Measurements from ENCODE around the gene DUS1L. TPM values are rescaled to one million over a fixed set of nuclear protein-coding genes. Genes with fewer than 3 reads are reported as not detected.

The DUS1L gene
- total and polyA plus RNA-seq, 2 experiments from 2014 or later = 66.0 to 122 TPM

- H3K36me3 Mint-ChIP-seq (ENCODE audit: low read depth) = peaks cover 56% of the 10 kb centered on the region; the same call in 2 of the 3 replicates
Measured at GRCh38 chr17:82085031-82085861, 19.6 kb upstream of the DUS1L start.

More at GRCh38 chr17:82085031-82085861, 19.6 kb upstream of the DUS1L start:
- H3K79me2 ChIP-seq (replicated peaks; ENCODE audit: insufficient read depth) = no peaks in the 10 kb centered on the region
- peaks cover 7% of the 10 kb centered on the region; the same call in 1 of the 2 replicates for H3K36me3 ChIP-seq (ENCODE audit: insufficient read depth)
- Mint-ChIP-seq H3K9me3 (no peaks in the 10 kb centered on the region), H3K27ac (no peak overlapping the region), H3K27me3 (ENCODE audit: insufficient read depth, low read depth, poor library complexity) (peaks cover 6% of the 10 kb centered on the region), H3K4me3 (no peak overlapping the region), H3K4me1 (no peaks in the 10 kb centered on the region)
- DNase-seq (ENCODE audit: low spot score) = no peak
- no peak overlapping the region for H3K4me2 ChIP-seq
- no peaks in the 10 kb centered on the region for H3K9me2 ChIP-seq (ENCODE audit: insufficient read depth)
- TF ChIP-seq STAT1 (IDR thresholded peaks at IDR 0.05; ENCODE audit: unreplicated experiment) (no peak), CREB1 (CRISPR knock-in tag; IDR thresholded peaks at IDR 0.05; ENCODE audit: low read depth) (no peak), ZNF462 (CRISPR knock-in tag; IDR thresholded peaks at IDR 0.05) (no peak), ZNF114 (CRISPR knock-in tag; IDR thresholded peaks at IDR 0.05) (no peak), NANOG (IDR thresholded peaks at IDR 0.05; ENCODE audit: borderline replicate concordance) (no peak), JUNB (IDR thresholded peaks at IDR 0.05; ENCODE audit: unreplicated experiment) (no peak), POLR2AphosphoS5 (IDR thresholded peaks at IDR 0.05; ENCODE audit: low read depth) (no peak), EZH2phosphoT487 (IDR thresholded peaks at IDR 0.05; ENCODE audit: unreplicated experiment) (no peak), ZNF331 (CRISPR knock-in tag; IDR thresholded peaks at IDR 0.05; ENCODE audit: low read depth) (no peak)
- TF ChIP-seq, protein P1, sequence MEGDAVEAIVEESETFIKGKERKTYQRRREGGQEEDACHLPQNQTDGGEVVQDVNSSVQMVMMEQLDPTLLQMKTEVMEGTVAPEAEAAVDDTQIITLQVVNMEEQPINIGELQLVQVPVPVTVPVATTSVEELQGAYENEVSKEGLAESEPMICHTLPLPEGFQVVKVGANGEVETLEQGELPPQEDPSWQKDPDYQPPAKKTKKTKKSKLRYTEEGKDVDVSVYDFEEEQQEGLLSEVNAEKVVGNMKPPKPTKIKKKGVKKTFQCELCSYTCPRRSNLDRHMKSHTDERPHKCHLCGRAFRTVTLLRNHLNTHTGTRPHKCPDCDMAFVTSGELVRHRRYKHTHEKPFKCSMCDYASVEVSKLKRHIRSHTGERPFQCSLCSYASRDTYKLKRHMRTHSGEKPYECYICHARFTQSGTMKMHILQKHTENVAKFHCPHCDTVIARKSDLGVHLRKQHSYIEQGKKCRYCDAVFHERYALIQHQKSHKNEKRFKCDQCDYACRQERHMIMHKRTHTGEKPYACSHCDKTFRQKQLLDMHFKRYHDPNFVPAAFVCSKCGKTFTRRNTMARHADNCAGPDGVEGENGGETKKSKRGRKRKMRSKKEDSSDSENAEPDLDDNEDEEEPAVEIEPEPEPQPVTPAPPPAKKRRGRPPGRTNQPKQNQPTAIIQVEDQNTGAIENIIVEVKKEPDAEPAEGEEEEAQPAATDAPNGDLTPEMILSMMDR (conservative IDR thresholded peaks at IDR 0.05; ENCODE audit: low read depth in 2 of 2) = no peak
- TF ChIP-seq, protein P2, sequence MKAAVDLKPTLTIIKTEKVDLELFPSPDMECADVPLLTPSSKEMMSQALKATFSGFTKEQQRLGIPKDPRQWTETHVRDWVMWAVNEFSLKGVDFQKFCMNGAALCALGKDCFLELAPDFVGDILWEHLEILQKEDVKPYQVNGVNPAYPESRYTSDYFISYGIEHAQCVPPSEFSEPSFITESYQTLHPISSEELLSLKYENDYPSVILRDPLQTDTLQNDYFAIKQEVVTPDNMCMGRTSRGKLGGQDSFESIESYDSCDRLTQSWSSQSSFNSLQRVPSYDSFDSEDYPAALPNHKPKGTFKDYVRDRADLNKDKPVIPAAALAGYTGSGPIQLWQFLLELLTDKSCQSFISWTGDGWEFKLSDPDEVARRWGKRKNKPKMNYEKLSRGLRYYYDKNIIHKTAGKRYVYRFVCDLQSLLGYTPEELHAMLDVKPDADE (IDR thresholded peaks at IDR 0.05) = no peak
- TF ChIP-seq, protein P3, sequence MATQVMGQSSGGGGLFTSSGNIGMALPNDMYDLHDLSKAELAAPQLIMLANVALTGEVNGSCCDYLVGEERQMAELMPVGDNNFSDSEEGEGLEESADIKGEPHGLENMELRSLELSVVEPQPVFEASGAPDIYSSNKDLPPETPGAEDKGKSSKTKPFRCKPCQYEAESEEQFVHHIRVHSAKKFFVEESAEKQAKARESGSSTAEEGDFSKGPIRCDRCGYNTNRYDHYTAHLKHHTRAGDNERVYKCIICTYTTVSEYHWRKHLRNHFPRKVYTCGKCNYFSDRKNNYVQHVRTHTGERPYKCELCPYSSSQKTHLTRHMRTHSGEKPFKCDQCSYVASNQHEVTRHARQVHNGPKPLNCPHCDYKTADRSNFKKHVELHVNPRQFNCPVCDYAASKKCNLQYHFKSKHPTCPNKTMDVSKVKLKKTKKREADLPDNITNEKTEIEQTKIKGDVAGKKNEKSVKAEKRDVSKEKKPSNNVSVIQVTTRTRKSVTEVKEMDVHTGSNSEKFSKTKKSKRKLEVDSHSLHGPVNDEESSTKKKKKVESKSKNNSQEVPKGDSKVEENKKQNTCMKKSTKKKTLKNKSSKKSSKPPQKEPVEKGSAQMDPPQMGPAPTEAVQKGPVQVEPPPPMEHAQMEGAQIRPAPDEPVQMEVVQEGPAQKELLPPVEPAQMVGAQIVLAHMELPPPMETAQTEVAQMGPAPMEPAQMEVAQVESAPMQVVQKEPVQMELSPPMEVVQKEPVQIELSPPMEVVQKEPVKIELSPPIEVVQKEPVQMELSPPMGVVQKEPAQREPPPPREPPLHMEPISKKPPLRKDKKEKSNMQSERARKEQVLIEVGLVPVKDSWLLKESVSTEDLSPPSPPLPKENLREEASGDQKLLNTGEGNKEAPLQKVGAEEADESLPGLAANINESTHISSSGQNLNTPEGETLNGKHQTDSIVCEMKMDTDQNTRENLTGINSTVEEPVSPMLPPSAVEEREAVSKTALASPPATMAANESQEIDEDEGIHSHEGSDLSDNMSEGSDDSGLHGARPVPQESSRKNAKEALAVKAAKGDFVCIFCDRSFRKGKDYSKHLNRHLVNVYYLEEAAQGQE (IDR thresholded peaks at IDR 0.05; ENCODE audit: unreplicated experiment) = no peak
- H3K4me1 ChIP-seq (ENCODE audit: insufficient read depth) = no peaks in the 10 kb centered on the region
- H4K20me1 ChIP-seq (replicated peaks; ENCODE audit: insufficient read depth) = peaks cover 11% of the 10 kb centered on the region
- ATAC-seq = no peak
- no peak overlapping the region for H3K27ac ChIP-seq (ENCODE audit: low read depth)
- H2AFZ ChIP-seq = no peak overlapping the region
- no peaks in the 10 kb centered on the region for H3K27me3 ChIP-seq (ENCODE audit: insufficient read depth)
- H3K4me3 ChIP-seq = no peak overlapping the region
- peaks cover 18% of the 10 kb centered on the region for H3F3A ChIP-seq (replicated peaks; ENCODE audit: low read depth)

Data from GM23338 (cell line).